GM13977 (cell line): ENCODE data around the gene GNAL.

Source experiments
- DNase-seq: peaks from one replicate; pipeline ENCODE4 v3.0.0; 2012; ENCODE audit warnings: low spot score
- CTCF ChIP-seq: IDR thresholded peaks from 2 replicates; pipeline ENCODE4 v1.5.1; 2012; ENCODE audit warnings: mild to moderate bottlenecking, control low read depth; ENCODE audit not compliant: insufficient read depth; ENCODE audit errors: extremely low read depth, missing control alignments
- in situ Hi-C: fragments of 300-500 bp; cut with MboI; formaldehyde crosslinking; loops from one replicate; pipeline ENCODE4 v1.12.0; 2022; ENCODE audit warnings: low sequenced_read_pairs, low pct_unique_long_range_greater_than_20kb, mixed read lengths, inconsistent platforms; ENCODE audit not compliant: unreplicated experiment

Gene GNAL

DNA sequence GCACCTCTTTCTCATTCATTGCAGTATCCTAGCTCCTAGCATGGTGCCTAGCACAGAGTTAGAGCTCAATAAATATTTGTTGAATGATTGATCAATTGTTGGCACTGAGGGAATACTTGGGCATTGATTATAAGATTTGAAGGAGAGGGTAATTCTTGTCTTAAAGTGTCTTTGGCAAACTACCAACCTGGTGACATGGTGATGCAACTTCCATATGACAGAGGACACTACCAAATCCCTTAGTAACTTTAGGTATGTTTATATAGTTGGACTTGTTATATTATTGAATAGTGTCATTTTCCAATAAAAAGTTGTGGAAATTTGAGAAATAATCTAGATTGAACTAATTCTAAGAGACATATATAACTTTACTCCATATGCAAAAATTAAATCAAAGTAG is 103.6 kb downstream of the GNAL start:
- TF ChIP-seq CTCF: no peak
- in situ Hi-C loops: loop anchor here (25.0 kb wide), 1 partner anchor 95 kb away; no protein-coding TSS in a partner anchor

GRCh38 chr18:11794195-11794594 is 105.1 kb downstream of the GNAL start:
- TF ChIP-seq CTCF: no peak
- no peak for DNase-seq
- in situ Hi-C loops: loop anchor here (25.0 kb wide), 1 partner anchor 93 kb away; no protein-coding TSS in a partner anchor

More for the DNA sequence above, 103.6 kb downstream of the GNAL start:
- no peak for DNase-seq

DNA sequence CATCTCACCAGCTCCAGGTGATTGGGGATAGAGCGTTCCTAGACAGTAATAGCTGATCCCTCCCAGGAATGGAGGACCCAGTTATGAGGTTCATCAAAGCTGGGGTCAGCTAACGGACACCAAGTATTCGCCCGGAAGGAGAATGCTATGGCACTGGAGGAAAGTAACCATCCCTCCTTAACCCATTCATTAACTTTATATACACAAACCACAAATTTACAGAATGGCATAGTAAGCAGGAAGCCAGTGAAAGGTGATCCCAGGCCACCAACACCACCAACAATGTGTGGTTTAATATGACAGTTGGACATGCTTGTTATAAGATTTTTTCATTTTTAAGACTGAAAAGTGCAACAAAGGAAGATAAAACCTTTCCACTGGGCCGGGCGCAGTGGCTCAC is 106.9 kb downstream of the GNAL start:
- no peak for DNase-seq
- in situ Hi-C loops: loop anchor here (25.0 kb wide), 1 partner anchor 91 kb away; no protein-coding TSS in a partner anchor
- TF ChIP-seq CTCF: no peak

GRCh38 chr18:11798271-11798670 is 109.2 kb downstream of the GNAL start:
- in situ Hi-C loops: loop anchor here (25.0 kb wide), 1 partner anchor 89 kb away; no protein-coding TSS in a partner anchor
- TF ChIP-seq CTCF: no peak
- no peak for DNase-seq

DNA sequence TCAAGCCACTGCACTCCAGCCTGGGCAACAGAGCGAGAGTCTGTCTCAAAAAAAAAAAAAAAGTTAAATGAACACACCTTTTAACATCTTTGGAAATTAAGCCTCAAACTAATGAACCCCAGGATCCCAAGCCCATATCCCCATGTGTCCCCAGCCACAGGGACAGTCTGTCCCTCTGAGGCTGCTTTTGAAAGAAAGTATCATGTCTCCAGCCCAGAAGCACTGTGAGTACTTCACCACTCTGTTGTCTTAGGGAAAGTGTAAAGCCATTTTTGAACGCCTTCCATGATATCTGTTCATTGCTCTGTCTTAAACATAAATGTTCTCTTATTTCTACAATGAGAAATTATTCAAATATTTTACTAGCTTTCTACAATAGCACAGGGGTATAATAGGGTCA is 110.0 kb downstream of the GNAL start:
- no peak for TF ChIP-seq CTCF
- in situ Hi-C loops: loop anchor here (25.0 kb wide), 1 partner anchor 88 kb away; no protein-coding TSS in a partner anchor
- DNase-seq: no peak

DNA sequence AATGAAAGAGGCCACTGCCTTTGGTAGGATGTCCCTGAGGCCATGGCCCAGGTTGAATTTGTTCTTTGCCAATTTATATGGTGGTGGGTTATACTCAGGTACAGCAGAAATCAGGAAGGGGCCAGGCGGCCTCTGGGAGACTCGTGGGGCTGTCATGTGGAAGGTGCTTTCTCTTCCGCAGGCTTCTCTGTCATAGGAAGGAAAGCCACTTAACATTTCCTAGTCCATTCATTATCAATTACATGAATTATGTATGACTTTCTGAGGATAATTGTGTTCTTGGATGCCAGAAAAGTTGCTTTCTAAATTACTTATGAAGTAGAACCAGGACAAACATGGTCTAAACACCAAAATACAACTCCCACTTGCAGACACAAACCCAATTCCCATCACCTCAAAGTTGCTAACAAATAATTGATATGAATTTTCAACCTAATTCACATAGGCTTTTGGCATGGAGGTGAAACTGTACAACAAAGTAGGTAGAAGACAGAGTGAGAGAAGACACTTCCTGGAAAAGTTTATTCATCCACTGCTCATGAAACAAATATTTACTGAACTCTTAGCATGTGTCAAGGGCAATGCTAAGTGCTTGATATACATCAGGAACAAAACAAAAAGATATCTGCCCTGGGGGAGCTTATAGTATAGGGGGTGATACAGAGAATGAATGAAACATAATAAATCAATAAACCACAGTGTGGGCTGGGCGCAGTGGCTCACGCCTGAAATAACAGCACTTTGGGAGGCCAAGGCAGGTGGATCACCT is 111.7 kb downstream of the GNAL start:
- no peak for DNase-seq
- in situ Hi-C loops: no loop called here
- no peak for TF ChIP-seq CTCF
